HG03060 (cell line): ENCODE results near the gene TBX19.

Experiments
- ATAC-seq: cut with Tn5 transposase; IDR thresholded peaks from one replicate; pipeline ENCODE4 v1.9.1; 2021; ENCODE audit warnings: low read depth, moderate number of reproducible peaks; ENCODE audit not compliant: unreplicated experiment

The TBX19 gene

DNA sequence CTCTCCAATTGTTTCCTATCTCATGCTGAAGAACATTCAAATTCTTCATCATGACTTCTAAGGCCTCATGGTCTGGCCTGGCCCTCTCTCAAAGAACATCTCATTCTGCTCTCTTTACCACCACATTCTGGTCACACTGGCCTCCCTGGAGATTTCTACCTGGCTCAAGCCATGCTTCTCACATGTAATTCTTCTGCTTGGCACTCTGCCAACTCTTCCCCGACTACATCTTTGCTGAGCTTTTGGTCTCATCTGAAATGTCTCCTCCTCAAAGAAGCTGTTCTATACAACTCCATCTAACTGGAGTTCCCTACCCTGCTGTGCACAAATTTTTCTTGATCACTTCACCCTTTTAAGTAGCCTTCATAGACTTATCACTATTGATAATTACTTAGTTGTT lies 1.4 kb upstream of the TBX19 start:
- no peak for ATAC-seq

DNA sequence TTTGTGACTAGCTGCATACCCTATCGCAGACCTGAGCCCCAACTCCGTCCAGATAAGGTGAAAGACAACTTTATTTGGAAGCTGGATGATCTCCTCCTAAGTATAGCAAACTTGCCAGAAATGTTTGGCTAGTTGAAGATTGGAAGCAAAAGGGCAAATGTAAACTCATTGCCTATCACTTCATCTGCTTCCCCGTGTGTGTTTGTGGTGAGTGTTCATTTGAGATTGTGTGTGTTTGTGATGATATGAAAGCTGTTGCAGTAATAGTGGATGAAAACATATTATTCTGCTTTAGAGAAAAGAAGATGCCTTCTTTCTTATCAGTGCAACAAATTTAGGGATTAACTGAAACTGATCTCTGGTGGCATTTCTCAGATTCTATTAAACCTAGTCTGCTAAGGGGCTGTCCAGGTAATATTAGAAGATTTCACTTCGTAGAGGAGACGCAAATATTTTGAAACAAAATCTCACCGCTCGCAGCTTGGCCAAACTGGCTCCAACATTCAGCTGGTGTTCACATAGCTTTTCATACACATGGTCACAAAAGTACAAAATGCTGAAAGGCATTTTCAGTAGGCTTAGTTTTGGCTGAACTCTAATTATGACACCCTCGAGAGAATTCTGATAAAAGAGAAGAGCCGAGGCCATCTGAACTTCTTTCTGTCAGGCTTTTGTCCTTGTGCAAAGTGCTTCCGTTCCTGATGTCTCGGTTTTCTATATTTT lies 1.1 kb downstream of the TBX19 start:
- ATAC-seq: no peak

DNA sequence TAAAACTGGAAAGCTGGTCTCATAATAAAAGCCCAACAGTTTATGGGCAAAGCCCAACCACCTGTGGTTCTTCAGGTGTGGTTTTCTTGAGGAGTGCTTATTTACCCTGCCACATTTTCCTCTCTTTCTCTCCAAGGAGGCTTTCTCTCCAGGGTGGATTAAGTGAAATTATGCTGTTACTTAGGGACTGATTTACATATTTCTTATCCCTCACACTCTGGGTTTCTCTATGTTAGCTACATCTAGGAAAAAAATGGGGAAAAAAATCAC lies 4.8 kb downstream of the TBX19 start:
- ATAC-seq: no peak

- no peak for ATAC-seq
These were observed 5.6 kb downstream of the TBX19 start for GRCh38 chr1:168285971-168286927.

GRCh38 chr1:168287237-168287664 lies 6.6 kb downstream of the TBX19 start:
- ATAC-seq: no peak

GRCh38 chr1:168288311-168289052 lies 7.8 kb downstream of the TBX19 start:
- no peak for ATAC-seq

DNA sequence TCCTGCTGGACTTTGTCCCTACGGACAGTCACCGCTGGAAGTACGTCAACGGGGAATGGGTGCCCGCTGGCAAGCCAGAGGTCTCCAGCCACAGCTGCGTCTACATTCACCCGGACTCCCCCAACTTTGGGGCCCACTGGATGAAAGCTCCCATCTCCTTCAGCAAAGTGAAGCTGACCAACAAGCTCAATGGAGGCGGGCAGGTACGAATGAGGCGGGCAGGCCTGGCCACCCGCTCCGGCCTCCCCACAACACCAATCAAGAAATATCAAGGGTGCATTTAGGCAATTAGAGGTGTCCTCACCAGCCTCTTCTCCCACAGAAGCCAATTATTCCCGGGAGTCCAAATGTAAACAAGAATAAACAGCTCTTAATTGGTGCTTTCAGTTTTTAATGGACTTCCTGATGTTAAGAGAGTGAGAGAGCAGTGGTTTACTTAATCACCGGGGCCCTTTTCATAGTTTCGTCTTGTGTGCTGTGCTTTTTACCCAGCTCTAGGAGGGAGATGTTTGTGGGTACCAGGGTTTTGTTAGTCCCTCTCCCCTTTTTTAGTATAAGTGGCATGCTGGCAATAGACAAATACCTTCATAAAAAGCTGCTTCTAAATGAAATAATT lies 10.7 kb downstream of the TBX19 start:
- no peak for ATAC-seq

DNA sequence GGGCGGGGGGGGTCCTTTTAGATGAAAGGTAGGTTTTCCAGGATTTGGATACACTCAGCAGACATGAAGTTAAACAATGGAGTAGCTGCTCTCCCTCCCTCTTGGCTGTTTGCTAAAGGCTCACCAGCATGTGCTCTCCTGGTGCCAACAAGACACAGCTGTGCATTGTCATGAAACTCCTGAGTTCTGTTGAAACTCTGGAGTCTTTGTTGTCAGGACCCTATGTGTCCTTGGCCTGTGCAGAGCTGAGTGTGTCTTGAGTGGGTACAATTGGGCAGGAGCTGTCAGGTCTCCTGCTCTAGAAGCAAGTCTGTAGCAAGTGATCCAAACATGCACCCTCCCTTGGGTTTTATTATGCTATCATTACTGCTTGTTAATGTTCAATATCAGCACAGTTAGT lies 12.7 kb downstream of the TBX19 start:
- no peak for ATAC-seq

DNA sequence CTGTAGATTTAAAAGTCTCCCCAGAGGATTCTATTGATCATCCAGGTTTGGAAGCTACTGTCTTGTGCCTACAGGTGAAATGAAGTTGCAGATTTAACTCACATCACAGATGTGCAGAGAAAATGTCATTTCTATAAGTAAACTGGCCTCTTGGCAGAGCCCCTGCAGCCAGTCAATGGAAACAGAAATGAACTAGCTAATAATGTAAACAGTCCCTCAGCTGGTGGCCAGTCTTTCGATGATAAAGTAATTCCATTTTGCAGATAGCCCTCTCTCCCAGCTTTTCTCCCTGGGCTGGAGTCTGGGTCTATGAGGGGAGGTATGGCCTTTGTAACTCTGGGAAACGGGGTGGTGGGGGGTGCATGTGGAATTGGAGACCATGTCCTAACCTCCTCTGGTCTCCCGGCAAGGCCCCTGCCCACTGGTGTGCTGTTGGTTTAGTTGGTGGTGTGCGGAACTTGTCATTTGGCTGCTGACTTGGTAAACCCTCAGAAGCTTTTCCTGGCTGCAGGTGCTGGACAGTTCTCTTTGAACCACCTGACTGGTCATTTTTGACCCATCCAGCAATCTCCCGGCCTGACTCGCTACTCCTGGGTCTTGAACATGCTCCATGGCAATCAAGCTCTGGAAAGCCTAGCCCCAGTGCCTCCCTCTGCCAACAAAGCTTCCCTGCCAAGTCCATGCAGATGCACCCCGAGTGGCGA lies 14.9 kb downstream of the TBX19 start:
- ATAC-seq: no peak

DNA sequence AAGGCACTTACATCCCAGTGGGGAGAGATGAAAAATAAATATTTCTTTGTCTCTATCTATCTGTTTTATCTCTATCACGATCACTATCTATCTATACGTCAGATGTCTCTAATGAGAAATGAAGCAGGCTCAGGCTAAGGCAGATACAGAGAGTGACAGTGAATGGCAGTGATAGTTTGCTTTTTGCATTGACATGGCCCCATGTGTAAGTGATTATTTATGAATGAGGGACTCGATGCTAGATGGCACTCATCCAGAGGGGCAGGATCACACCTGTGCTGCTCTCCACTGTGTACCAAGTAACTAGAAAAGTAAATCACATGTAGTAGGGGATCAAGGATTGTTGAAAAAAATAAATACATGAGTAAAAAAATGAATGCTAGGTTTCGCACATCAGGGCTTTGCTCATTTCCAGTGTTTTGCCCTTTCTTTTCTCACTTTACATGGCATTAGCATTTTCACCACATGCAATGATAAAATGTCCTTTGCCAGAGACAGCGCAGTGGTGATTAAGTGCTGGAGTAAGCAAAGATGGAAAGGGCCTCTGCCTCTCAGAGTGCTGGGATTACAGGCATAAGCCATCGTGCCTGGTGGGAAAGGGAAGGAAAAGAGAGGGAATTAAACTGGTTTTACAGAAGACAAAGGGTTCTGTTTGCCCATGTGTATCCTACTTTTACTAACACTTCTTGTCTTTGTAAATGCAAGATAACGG lies 16.5 kb downstream of the TBX19 start:
- no peak for ATAC-seq

- ATAC-seq: no peak
These were observed 17.8 kb downstream of the TBX19 start for GRCh38 chr1:168298446-168298845.

DNA sequence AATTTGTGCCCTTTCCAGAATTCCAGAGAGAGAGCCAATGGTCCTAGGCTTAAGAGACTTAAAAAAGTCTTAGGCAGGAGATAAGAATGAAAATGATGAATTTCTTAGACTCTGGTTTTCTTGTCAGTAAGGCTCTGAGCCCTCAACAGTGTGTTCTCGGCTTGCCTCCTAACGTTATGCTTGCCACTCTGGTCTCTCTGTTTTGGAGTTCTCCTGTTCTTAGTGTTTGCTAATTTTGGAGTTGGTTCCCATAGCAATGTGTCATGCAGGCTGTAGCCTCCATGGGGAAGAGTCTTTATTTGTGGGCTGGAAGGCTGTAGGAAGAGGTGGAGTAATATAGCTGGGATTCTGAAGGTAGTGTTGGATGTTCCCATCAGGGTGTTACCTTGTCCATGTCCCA lies 19.9 kb downstream of the TBX19 start:
- no peak for ATAC-seq

GRCh38 chr1:168301664-168302320 lies 21.1 kb downstream of the TBX19 start:
- ATAC-seq: no peak

- no peak for ATAC-seq
These were observed 23.3 kb downstream of the TBX19 start for GRCh38 chr1:168303716-168304540.

GRCh38 chr1:168304865-168305264 lies 24.2 kb downstream of the TBX19 start:
- no peak for ATAC-seq

- no peak for ATAC-seq
These were observed 32.3 kb downstream of the TBX19 start for GRCh38 chr1:168312718-168313604.

GRCh38 chr1:168316142-168316541 lies 35.5 kb downstream of the TBX19 start:
- ATAC-seq: no peak
